PC-3 (cell line): ENCODE measurements around the gene PPM1F.

ENCODE experiments used
- EZH2 ChIP-seq: fragments of 300-600 bp; sonication (generic); IDR thresholded peaks from one replicate; pipeline ENCODE4 v1.6.1; 2017; ENCODE audit warnings: antibody characterized with exemption, mild to moderate bottlenecking, low read length; ENCODE audit not compliant: unreplicated experiment
- TF ChIP-seq, protein P1 (sequence below): fragments of 300-600 bp; sonication (generic); conservative IDR thresholded peaks from 2 replicates; pipeline ENCODE4 v1.5.1; 2017; ENCODE audit warnings: antibody characterized with exemption, low read depth, mild to moderate bottlenecking, low read length

DNA sequence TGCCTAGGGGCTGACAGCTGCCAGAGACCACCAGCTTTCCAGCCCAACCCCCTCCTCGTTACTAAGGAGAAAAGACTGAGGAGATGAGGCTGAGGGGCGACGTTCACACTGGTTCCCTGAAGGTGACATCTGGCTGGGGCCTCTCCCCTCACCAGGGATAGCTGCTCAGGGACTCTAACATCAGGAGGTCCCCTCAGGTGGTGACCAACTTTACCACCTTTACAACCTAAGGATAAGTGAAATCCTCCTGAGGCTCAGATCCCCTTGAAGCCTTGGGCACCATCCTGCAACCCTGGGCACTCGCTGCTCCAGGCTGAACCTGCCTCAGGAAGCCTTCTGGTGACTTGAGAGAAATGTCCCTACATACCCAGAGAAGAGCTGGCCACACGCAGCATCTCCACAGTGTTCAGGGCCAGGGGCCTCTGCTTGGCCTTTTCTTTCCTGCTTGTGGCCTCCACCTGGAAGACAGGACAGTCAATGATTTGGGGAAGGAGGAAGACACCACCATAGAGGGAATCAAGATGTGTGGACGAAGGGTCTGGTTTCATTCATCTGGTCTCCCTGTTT is 12.4 kb upstream of the PPM1F start:
- TF ChIP-seq, protein P1, sequence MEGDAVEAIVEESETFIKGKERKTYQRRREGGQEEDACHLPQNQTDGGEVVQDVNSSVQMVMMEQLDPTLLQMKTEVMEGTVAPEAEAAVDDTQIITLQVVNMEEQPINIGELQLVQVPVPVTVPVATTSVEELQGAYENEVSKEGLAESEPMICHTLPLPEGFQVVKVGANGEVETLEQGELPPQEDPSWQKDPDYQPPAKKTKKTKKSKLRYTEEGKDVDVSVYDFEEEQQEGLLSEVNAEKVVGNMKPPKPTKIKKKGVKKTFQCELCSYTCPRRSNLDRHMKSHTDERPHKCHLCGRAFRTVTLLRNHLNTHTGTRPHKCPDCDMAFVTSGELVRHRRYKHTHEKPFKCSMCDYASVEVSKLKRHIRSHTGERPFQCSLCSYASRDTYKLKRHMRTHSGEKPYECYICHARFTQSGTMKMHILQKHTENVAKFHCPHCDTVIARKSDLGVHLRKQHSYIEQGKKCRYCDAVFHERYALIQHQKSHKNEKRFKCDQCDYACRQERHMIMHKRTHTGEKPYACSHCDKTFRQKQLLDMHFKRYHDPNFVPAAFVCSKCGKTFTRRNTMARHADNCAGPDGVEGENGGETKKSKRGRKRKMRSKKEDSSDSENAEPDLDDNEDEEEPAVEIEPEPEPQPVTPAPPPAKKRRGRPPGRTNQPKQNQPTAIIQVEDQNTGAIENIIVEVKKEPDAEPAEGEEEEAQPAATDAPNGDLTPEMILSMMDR, result no peak
- no peak for TF ChIP-seq EZH2
